ENCODE measurements around the gene PIKFYVE.

PIKFYVE gene

DNA sequence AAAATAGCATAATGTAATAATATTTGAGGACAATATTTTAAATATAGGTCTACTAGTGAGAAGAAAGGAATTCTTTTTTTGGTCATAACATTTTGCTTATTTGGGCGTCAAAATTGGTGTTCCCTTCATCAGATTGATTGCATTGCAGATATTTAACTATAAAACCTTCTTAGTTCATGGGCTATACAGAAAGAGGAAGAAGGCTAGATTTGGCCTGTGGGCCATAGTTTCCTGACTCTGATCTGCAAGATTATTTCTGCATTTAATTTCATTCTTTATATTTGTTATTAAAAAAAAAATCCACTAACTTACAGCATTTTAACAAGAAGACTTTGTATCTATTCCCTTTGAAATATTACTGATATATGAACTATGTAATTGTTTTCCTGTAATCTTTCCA lies 31.9 kb downstream of the PIKFYVE start:
- no peak for DNase-seq (ENCODE audit: low spot score)
- no peak overlapping the region for H3K4me3 ChIP-seq (ENCODE audit: severe bottlenecking)
- no peak for ATAC-seq (ENCODE audit: low read depth)
- no peaks in the 10 kb centered on the region for H3K9me3 ChIP-seq (ENCODE audit: severe bottlenecking)
- no peaks in the 10 kb centered on the region for H3K4me1 ChIP-seq (ENCODE audit: insufficient read depth, poor library complexity, severe bottlenecking)
- H3K27ac ChIP-seq (ENCODE audit: poor library complexity, severe bottlenecking): no peak overlapping the region
- no peak for TF ChIP-seq CTCF (IDR thresholded peaks at IDR 0.05; ENCODE audit: poor library complexity, severe bottlenecking)
- H3K36me3 ChIP-seq (ENCODE audit: low read depth): peaks cover 44% of the 10 kb centered on the region
- no peaks in the 10 kb centered on the region for H3K27me3 ChIP-seq (ENCODE audit: insufficient read depth, poor library complexity, severe bottlenecking)

DNA sequence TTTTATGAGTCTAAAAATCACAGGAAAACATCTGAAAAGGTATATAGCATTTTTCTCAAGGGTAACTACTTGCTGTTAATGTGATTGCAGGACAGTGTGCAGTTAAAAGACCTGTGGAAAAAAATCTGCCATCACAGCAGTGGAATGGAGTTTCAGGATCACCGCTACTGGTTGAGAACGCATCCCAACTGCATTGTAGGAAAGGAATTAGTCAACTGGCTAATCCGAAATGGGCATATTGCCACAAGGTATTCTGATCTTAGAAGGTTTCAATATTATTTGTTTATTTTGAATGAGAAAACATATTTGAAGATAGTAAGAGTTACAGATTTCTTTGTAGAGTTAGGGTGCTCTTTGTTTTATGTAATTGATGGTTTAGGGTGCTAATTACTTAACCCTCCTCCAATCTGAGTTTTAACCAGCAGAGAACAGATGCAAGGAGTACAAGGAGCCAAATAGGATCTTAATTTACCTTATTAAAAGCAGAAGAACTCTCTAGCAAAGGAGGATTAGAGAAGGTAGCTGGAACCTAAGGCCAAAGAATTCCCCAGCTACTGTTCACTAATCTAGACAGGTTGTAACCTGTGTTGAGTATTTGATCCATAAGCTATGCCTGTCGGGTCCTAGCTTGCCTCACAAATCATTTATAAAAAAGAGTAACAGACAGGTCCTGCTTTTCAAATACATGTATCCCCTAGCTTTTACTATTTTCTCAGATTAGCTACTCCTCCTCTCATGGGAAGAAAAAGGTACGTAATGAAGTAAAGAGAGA lies 35.0 kb downstream of the PIKFYVE start:
- no peaks in the 10 kb centered on the region for H3K4me1 ChIP-seq (ENCODE audit: insufficient read depth, poor library complexity, severe bottlenecking)
- H3K27me3 ChIP-seq (ENCODE audit: insufficient read depth, poor library complexity, severe bottlenecking): no peaks in the 10 kb centered on the region
- ATAC-seq (ENCODE audit: low read depth): peak; percentile 72
- peak overlapping the region; percentile 20 for H3K27ac ChIP-seq (ENCODE audit: poor library complexity, severe bottlenecking)
- no peak for TF ChIP-seq CTCF (IDR thresholded peaks at IDR 0.05; ENCODE audit: poor library complexity, severe bottlenecking)
- no peak for DNase-seq (ENCODE audit: low spot score)
- H3K4me3 ChIP-seq (ENCODE audit: severe bottlenecking): no peak overlapping the region
- no peaks in the 10 kb centered on the region for H3K9me3 ChIP-seq (ENCODE audit: severe bottlenecking)
- H3K36me3 ChIP-seq (ENCODE audit: low read depth): peaks cover 63% of the 10 kb centered on the region

DNA sequence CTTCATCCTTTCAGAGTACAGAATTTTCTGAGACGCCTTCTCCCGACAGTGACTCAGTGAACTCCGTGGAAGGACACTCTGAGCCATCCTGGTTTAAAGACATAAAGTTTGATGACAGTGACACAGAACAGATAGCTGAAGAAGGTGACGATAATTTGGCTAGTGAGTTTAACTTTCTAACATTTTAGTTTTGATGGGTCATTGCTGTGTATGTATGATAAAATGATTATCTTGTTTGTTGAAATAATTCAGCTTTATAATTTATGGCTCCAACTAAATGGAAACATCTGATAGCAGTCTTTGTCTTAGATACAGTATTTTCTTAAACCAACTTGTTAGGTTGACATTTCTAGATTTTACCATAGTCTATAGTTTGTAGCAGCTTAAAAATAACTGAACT lies 38.1 kb downstream of the PIKFYVE start:
- H3K9me3 ChIP-seq (ENCODE audit: severe bottlenecking): no peaks in the 10 kb centered on the region
- H3K4me1 ChIP-seq (ENCODE audit: insufficient read depth, poor library complexity, severe bottlenecking): no peaks in the 10 kb centered on the region
- H3K27ac ChIP-seq (ENCODE audit: poor library complexity, severe bottlenecking): no peak overlapping the region
- H3K27me3 ChIP-seq (ENCODE audit: insufficient read depth, poor library complexity, severe bottlenecking): no peaks in the 10 kb centered on the region
- DNase-seq (ENCODE audit: low spot score) (no peak), ATAC-seq (ENCODE audit: low read depth) (no peak)
- no peak for TF ChIP-seq CTCF (IDR thresholded peaks at IDR 0.05; ENCODE audit: poor library complexity, severe bottlenecking)
- no peak overlapping the region for H3K4me3 ChIP-seq (ENCODE audit: severe bottlenecking)
- H3K36me3 ChIP-seq (ENCODE audit: low read depth): peaks cover 59% of the 10 kb centered on the region

DNA sequence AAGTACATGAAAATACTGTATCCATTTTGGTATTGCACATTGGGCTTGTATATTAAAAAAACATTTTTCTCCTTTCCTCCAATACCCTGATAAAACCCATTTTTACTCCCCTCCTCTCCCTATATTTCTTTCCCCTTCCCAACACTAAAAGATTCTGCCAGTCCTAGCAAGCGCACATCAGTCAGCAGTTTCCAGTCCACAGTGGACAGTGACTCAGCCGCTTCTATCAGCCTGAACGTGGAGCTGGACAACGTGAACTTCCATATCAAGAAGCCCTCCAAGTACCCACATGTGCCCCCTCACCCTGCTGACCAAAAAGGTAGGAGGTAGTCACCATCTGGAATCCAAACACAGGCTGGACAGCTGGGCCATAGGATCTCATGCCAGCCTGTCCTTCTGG lies 38.6 kb downstream of the PIKFYVE start:
- DNase-seq (ENCODE audit: low spot score) (no peak), ATAC-seq (ENCODE audit: low read depth) (no peak)
- Histone ChIP-seq H3K27me3 (ENCODE audit: insufficient read depth, poor library complexity, severe bottlenecking) (no peaks in the 10 kb centered on the region), H3K36me3 (ENCODE audit: low read depth) (peaks cover 57% of the 10 kb centered on the region), H3K4me1 (ENCODE audit: insufficient read depth, poor library complexity, severe bottlenecking) (no peaks in the 10 kb centered on the region), H3K4me3 (ENCODE audit: severe bottlenecking) (no peak overlapping the region), H3K27ac (ENCODE audit: poor library complexity, severe bottlenecking) (no peak overlapping the region), H3K9me3 (ENCODE audit: severe bottlenecking) (no peaks in the 10 kb centered on the region)
- no peak for TF ChIP-seq CTCF (IDR thresholded peaks at IDR 0.05; ENCODE audit: poor library complexity, severe bottlenecking)

GRCh38 chr2:208306291-208306690 lies 40.2 kb downstream of the PIKFYVE start:
- ATAC-seq (ENCODE audit: low read depth) (no peak), DNase-seq (ENCODE audit: low spot score) (no peak)
- no peaks in the 10 kb centered on the region for H3K27me3 ChIP-seq (ENCODE audit: insufficient read depth, poor library complexity, severe bottlenecking)
- no peak overlapping the region for H3K27ac ChIP-seq (ENCODE audit: poor library complexity, severe bottlenecking)
- TF ChIP-seq CTCF (IDR thresholded peaks at IDR 0.05; ENCODE audit: poor library complexity, severe bottlenecking): no peak
- no peak overlapping the region for H3K4me3 ChIP-seq (ENCODE audit: severe bottlenecking)
- no peaks in the 10 kb centered on the region for H3K9me3 ChIP-seq (ENCODE audit: severe bottlenecking)
- H3K4me1 ChIP-seq (ENCODE audit: insufficient read depth, poor library complexity, severe bottlenecking): no peaks in the 10 kb centered on the region
- peaks cover 59% of the 10 kb centered on the region for H3K36me3 ChIP-seq (ENCODE audit: low read depth)
